ELF-1 (cell line): ENCODE data around the gene HTT.
"Not testable (repeated sequence)": the region's sequence is repeated elsewhere in the genome, so short reads cannot be mapped to it uniquely, and the experiment has no call there.

Experiments used
- DNase-seq: peaks from one replicate; pipeline ENCODE4 v3.0.0-alpha.2; 2016; ENCODE audit warnings: low read depth, low spot score

HTT gene

GRCh38 chr4:3046162-3046561, 28.3 kb upstream of the HTT start:
- no peak for DNase-seq

GRCh38 chr4:3046623-3047022, 27.9 kb upstream of the HTT start:
- DNase-seq, result no peak

GRCh38 chr4:3047464-3048286, 26.8 kb upstream of the HTT start:
- peak; percentile 84 for DNase-seq

GRCh38 chr4:3051141-3051897, 23.2 kb upstream of the HTT start:
- not testable (repeated sequence) for DNase-seq

GRCh38 chr4:3054169-3054759, 20.2 kb upstream of the HTT start:
- DNase-seq, result no peak

- DNase-seq, result no peak
Observed at GRCh38 chr4:3059943-3060342, 14.5 kb upstream of the HTT start.

- DNase-seq, result no peak
Observed at GRCh38 chr4:3060946-3061345, 13.5 kb upstream of the HTT start.

GRCh38 chr4:3062471-3062870, 12.0 kb upstream of the HTT start:
- no peak for DNase-seq

- no peak for DNase-seq
Observed at GRCh38 chr4:3065551-3065950, 8.9 kb upstream of the HTT start.

GRCh38 chr4:3066836-3067400, 7.6 kb upstream of the HTT start:
- no peak for DNase-seq

- DNase-seq, result no peak
Observed at GRCh38 chr4:3067473-3068001, 6.9 kb upstream of the HTT start.

GRCh38 chr4:3069661-3070199, 4.8 kb upstream of the HTT start:
- no peak for DNase-seq

GRCh38 chr4:3070709-3071500, 3.6 kb upstream of the HTT start:
- no peak for DNase-seq

GRCh38 chr4:3071811-3072210, 2.7 kb upstream of the HTT start:
- no peak for DNase-seq

- peak; percentile 41 for DNase-seq
Observed at GRCh38 chr4:3073158-3074077, 1.1 kb upstream of the HTT start.

GRCh38 chr4:3074846-3075651, 568 bp downstream of the HTT start:
- DNase-seq, result peak; percentile 89

GRCh38 chr4:3075652-3075981, 1.1 kb downstream of the HTT start:
- no peak for DNase-seq

- DNase-seq, result peak; percentile 16
Observed at GRCh38 chr4:3077796-3078195, 3.3 kb downstream of the HTT start.

GRCh38 chr4:3079694-3080123, 5.2 kb downstream of the HTT start:
- DNase-seq, result no peak
